Neural progenitor cell (in vitro differentiated cells): ENCODE data around the gene GHDC. TPM values are rescaled to one million over a fixed set of nuclear protein-coding genes. Genes with fewer than 3 reads are reported as not detected.
"Not testable (repeated sequence)": the region's sequence is repeated elsewhere in the genome, so short reads cannot be mapped to it uniquely, and the experiment has no call there.

Experiments
- DNase-seq: peaks from one replicate; pipeline ENCODE4 v3.0.0-alpha.2; 2016; ENCODE audit warnings: low spot score
- H2AFZ ChIP-seq: fragments of 200-600 bp; sonication (generic); replicated peaks from 2 replicates; pipeline ENCODE4 v1.6.1; 2016; ENCODE audit warnings: antibody characterized with exemption
- H3F3A ChIP-seq: fragments of 200-600 bp; sonication (generic); 2 replicates; pipeline ENCODE4 v1.6.1; 2016; ENCODE audit warnings: antibody characterized with exemption, low read depth
- H3K27ac ChIP-seq: fragments of 200-600 bp; sonication (generic); 2 replicates; pipeline ENCODE4 v1.5.1; 2016; ENCODE audit warnings: mild to moderate bottlenecking
- H3K27me3 ChIP-seq: fragments of 200-600 bp; sonication (generic); 2 replicates; pipeline ENCODE4 v1.6.1; 2016; ENCODE audit warnings: mild to moderate bottlenecking, moderate library complexity
- H3K36me3 ChIP-seq: fragments of 200-600 bp; sonication (generic); 2 replicates; pipeline ENCODE4 v1.5.1; 2016
- H3K4me1 ChIP-seq: fragments of 200-600 bp; sonication (generic); 2 replicates; pipeline ENCODE4 v1.6.1; 2016; ENCODE audit warnings: mixed run types
- H3K4me2 ChIP-seq: fragments of 200-600 bp; sonication (generic); 2 replicates; pipeline ENCODE4 v1.6.1; 2016
- H3K4me3 ChIP-seq: fragments of 200-600 bp; sonication (generic); 2 replicates; pipeline ENCODE4 v1.5.1; 2016
- H3K79me2 ChIP-seq: fragments of 200-600 bp; sonication (generic); 2 replicates; pipeline ENCODE4 v1.6.1; 2016; ENCODE audit warnings: low read depth
- H3K9ac ChIP-seq: fragments of 200-600 bp; sonication (generic); 2 replicates; pipeline ENCODE4 v1.6.1; 2016
- H3K9me3 ChIP-seq: fragments of 200-600 bp; sonication (generic); 2 replicates; pipeline ENCODE4 v1.5.1; 2016; ENCODE audit warnings: low read depth
- H4K20me1 ChIP-seq: fragments of 200-600 bp; sonication (generic); 2 replicates; pipeline ENCODE4 v1.6.1; 2016; ENCODE audit warnings: low read depth
- H3K27ac Mint-ChIP-seq: 3 replicates; pipeline ENCODE4 v1.8.0; 2021; ENCODE audit warnings: mixed read lengths
- H3K27me3 Mint-ChIP-seq: 2 replicates; pipeline ENCODE4 v1.8.0; 2022; ENCODE audit warnings: low read depth, mild to moderate bottlenecking, inconsistent platforms, moderate library complexity, mixed read lengths; ENCODE audit not compliant: insufficient read depth
- H3K36me3 Mint-ChIP-seq: 3 replicates; pipeline ENCODE4 v1.8.0; 2021; ENCODE audit warnings: mixed read lengths
- H3K4me1 Mint-ChIP-seq: 3 replicates; pipeline ENCODE4 v1.8.0; 2021; ENCODE audit warnings: mixed read lengths
- H3K4me3 Mint-ChIP-seq: 3 replicates; pipeline ENCODE4 v1.8.0; 2021; ENCODE audit warnings: mild to moderate bottlenecking, moderate library complexity, mixed read lengths
- H3K9me3 Mint-ChIP-seq: 3 replicates; pipeline ENCODE4 v1.8.0; 2020; ENCODE audit warnings: mixed read lengths
- CTCF ChIP-seq: fragments of 200-600 bp; sonication (generic); IDR thresholded peaks from 2 replicates; pipeline ENCODE4 v1.5.1; 2017; ENCODE audit warnings: antibody characterized with exemption, mild to moderate bottlenecking
- EZH2 ChIP-seq: fragments of 200-600 bp; sonication (generic); IDR thresholded peaks from 2 replicates; pipeline ENCODE4 v1.6.1; 2017; ENCODE audit warnings: antibody characterized with exemption, mild to moderate bottlenecking, moderate library complexity
- EZH2phosphoT487 ChIP-seq: fragments of 200-600 bp; sonication (generic); IDR thresholded peaks from 2 replicates; pipeline ENCODE4 v1.6.1; 2017; ENCODE audit warnings: antibody characterized with exemption
- total RNA-seq: library from RNA; depleted of rRNA; stranded (reverse); fragments of >200 nt; gene quantifications from 2 replicates; pipeline ENCODE4 v1.2.3, GENCODE V29; 2015; ENCODE audit warnings: low replicate concordance

Gene GHDC
- total RNA-seq, 1 donor from 2014 or later, result 7.7 TPM

DNA sequence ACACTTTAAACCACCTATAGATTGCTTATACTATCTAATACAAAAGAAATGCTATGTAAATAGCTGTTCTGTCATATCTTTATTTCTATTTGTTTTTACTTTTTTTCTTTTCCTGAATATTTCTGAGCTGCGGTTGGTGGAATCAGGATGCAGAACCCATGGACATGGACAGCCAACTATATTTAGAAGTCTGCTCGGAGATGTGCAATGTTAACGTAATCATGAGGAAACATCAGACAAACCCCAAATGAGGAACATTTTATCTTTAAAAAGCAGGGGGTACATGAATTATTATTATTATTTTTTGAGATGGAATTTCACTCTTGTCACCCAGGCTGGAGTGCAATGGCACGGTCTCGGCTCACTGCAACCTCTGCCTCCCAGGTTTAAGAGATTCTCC is 31.4 kb upstream of the GHDC start:
- Histone ChIP-seq H3F3A (no peaks in the 10 kb centered on the region), H2AFZ (no peak overlapping the region), H3K4me1 (no peaks in the 10 kb centered on the region), H3K4me2 (no peak overlapping the region), H3K27ac (no peak overlapping the region), H3K79me2 (peaks cover 6% of the 10 kb centered on the region), H3K9ac (no peak overlapping the region), H3K27me3 (no peaks in the 10 kb centered on the region), H4K20me1 (peaks cover 5% of the 10 kb centered on the region), H3K9me3 (no peaks in the 10 kb centered on the region), H3K4me3 (no peak overlapping the region), H3K36me3 (no peaks in the 10 kb centered on the region)
- H3K27ac Mint-ChIP-seq, result no peak overlapping the region
- H3K4me1 Mint-ChIP-seq, result no peaks in the 10 kb centered on the region
- H3K4me3 Mint-ChIP-seq, result no peak overlapping the region
- DNase-seq, result no peak
- peaks cover 19% of the 10 kb centered on the region for H3K36me3 Mint-ChIP-seq
- TF ChIP-seq EZH2phosphoT487 (no peak), CTCF (no peak), EZH2 (no peak)
- H3K27me3 Mint-ChIP-seq, result peaks cover 2% of the 10 kb centered on the region
- H3K9me3 Mint-ChIP-seq, result no peaks in the 10 kb centered on the region

DNA sequence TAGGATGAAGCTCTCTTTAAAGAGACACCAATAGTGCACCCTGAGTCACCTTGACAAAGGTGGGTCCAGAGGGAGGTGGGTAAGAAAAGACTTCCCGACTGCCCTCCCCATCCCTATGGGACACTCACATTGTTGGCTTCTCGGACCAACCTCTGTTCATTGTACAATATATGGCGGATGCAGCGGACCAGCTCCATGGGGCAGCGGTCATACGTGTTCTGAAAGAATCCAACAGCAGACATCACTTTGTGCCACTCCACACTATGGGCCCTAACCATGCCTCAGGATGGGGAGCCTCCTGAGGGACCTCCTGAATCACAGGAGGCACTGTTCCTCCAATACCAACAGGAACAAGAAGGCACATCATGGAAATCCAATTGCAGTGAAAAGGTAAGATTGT is 30.4 kb upstream of the GHDC start:
- Mint-ChIP-seq H3K27ac (no peak overlapping the region), H3K4me3 (no peak overlapping the region), H3K36me3 (peaks cover 21% of the 10 kb centered on the region), H3K9me3 (no peaks in the 10 kb centered on the region), H3K27me3 (peaks cover 2% of the 10 kb centered on the region), H3K4me1 (no peaks in the 10 kb centered on the region)
- Histone ChIP-seq H2AFZ (no peak overlapping the region), H3K27ac (no peak overlapping the region), H3K79me2 (peaks cover 2% of the 10 kb centered on the region), H3K9ac (no peak overlapping the region), H3K9me3 (no peaks in the 10 kb centered on the region), H3K4me2 (no peak overlapping the region), H3F3A (no peaks in the 10 kb centered on the region), H3K27me3 (no peaks in the 10 kb centered on the region), H4K20me1 (peaks cover 5% of the 10 kb centered on the region), H3K4me1 (no peaks in the 10 kb centered on the region), H3K4me3 (no peak overlapping the region), H3K36me3 (no peaks in the 10 kb centered on the region)
- DNase-seq, result no peak
- TF ChIP-seq EZH2, result no peak
- no peak for TF ChIP-seq CTCF
- TF ChIP-seq EZH2phosphoT487, result no peak

DNA sequence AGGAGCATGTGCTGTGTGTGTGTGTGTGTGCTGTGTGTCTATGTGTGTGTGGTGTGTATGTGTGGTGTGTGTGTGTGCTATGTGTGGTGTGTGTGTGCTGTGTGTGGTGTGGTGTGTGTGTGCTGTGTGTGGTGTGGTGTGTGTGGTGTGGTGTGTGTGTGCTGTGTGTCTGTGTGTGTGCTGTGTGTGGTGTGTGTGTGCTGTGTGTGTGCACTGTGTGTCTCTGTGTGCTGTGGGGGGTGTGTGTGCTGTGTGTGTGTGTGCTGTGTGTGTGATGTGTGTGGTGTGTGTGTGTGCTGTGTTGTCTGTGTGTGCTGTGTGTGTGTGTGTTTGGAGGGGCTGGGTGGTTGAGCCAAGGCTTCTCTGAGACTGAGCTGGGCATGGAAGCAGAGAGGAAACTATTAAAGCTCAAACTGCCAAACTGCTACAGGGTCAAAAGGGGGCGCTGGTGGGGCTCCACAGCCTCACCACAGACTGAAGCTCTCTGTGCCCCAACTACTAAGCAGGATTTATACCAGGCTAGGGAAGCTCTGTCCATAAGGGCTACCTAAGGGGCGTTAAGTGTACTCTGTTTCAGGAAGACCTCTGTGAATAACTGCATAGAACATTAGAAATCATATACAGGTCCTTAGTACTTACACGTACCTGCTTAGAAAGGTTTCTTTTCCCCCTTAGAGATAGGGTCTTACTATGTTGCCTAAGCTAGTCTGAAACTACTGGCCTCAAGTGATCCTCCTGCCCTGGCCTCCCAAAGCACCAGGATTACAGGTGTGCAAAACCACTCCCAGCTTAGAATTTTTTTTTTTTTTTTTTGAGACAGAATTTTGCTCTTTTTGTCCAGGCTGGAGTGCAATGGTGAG is 27.8 kb upstream of the GHDC start:
- Histone ChIP-seq H3K36me3 (no peaks in the 10 kb centered on the region), H3K27ac (no peak overlapping the region), H3K4me1 (no peaks in the 10 kb centered on the region), H3K79me2 (no peaks in the 10 kb centered on the region), H4K20me1 (no peaks in the 10 kb centered on the region), H3K4me2 (no peak overlapping the region), H3K9ac (no peak overlapping the region), H2AFZ (no peak overlapping the region), H3K27me3 (no peaks in the 10 kb centered on the region), H3F3A (no peaks in the 10 kb centered on the region), H3K4me3 (no peak overlapping the region), H3K9me3 (no peaks in the 10 kb centered on the region)
- peaks cover 2% of the 10 kb centered on the region for H3K27me3 Mint-ChIP-seq
- peak; percentile 71 for DNase-seq
- peaks cover 28% of the 10 kb centered on the region for H3K36me3 Mint-ChIP-seq
- H3K27ac Mint-ChIP-seq, result no peak overlapping the region
- no peaks in the 10 kb centered on the region for H3K9me3 Mint-ChIP-seq
- H3K4me1 Mint-ChIP-seq, result no peaks in the 10 kb centered on the region
- H3K4me3 Mint-ChIP-seq, result no peak overlapping the region
- TF ChIP-seq CTCF (peak; percentile 77), EZH2 (no peak)

- not testable (repeated sequence) for H3K27me3 Mint-ChIP-seq, H3K9ac ChIP-seq, H3K4me1 ChIP-seq, H3K4me1 Mint-ChIP-seq, H3K4me3 ChIP-seq, H3K9me3 Mint-ChIP-seq, H3K4me2 ChIP-seq, H3K27ac Mint-ChIP-seq, DNase-seq, H4K20me1 ChIP-seq, H3K27ac ChIP-seq, H3K27me3 ChIP-seq, H3K79me2 ChIP-seq, H3K9me3 ChIP-seq, H3K36me3 ChIP-seq, H3K4me3 Mint-ChIP-seq, H2AFZ ChIP-seq, H3F3A ChIP-seq
- H3K36me3 Mint-ChIP-seq, result peaks cover 25% of the 10 kb centered on the region
Measured at GRCh38 chr17:42219280-42219679, 25.0 kb upstream of the GHDC start.
